IPS-15b (cell line): ENCODE data around the gene UGT1A9.

Experiments used
- H3K27me3 ChIP-seq: one replicate; pipeline ENCODE4 v1.6.1; 2013; ENCODE audit warnings: low read length; ENCODE audit not compliant: control insufficient read depth, insufficient read depth
- H3K36me3 ChIP-seq: one replicate; pipeline ENCODE4 v1.6.1; 2013; ENCODE audit warnings: low read length; ENCODE audit not compliant: control insufficient read depth, insufficient read depth
- H3K4me1 ChIP-seq: one replicate; pipeline ENCODE4 v1.6.1; 2013; ENCODE audit warnings: mild to moderate bottlenecking, low read length; ENCODE audit not compliant: control insufficient read depth, insufficient read depth
- H3K4me3 ChIP-seq: one replicate; pipeline ENCODE4 v1.5.1; 2013; ENCODE audit warnings: low read depth, low read length
- H3K9ac ChIP-seq: one replicate; pipeline ENCODE4 v1.6.1; 2013; ENCODE audit warnings: low read depth, mild to moderate bottlenecking, low read length
- H3K9me3 ChIP-seq: one replicate; pipeline ENCODE4 v1.6.1; 2013; ENCODE audit warnings: mild to moderate bottlenecking, low read length; ENCODE audit not compliant: control insufficient read depth, insufficient read depth

The UGT1A9 gene

GRCh38 chr2:233656443-233656842 is 15.3 kb upstream of the UGT1A9 start:
- Histone ChIP-seq H3K4me1 (no peaks in the 10 kb centered on the region), H3K4me3 (no peak overlapping the region), H3K27me3 (no peaks in the 10 kb centered on the region), H3K9ac (no peak overlapping the region), H3K9me3 (no peaks in the 10 kb centered on the region), H3K36me3 (no peaks in the 10 kb centered on the region)

- Histone ChIP-seq H3K36me3 (no peaks in the 10 kb centered on the region), H3K9me3 (no peaks in the 10 kb centered on the region), H3K4me3 (no peak overlapping the region), H3K9ac (no peak overlapping the region), H3K4me1 (no peaks in the 10 kb centered on the region), H3K27me3 (no peaks in the 10 kb centered on the region)
These were observed 13.1 kb upstream of the UGT1A9 start for GRCh38 chr2:233658610-233659009.

GRCh38 chr2:233663911-233664310 is 7.8 kb upstream of the UGT1A9 start:
- Histone ChIP-seq H3K36me3 (no peaks in the 10 kb centered on the region), H3K9me3 (no peaks in the 10 kb centered on the region), H3K27me3 (no peaks in the 10 kb centered on the region), H3K4me3 (no peak overlapping the region), H3K4me1 (no peaks in the 10 kb centered on the region), H3K9ac (no peak overlapping the region)

- Histone ChIP-seq H3K36me3 (no peaks in the 10 kb centered on the region), H3K9ac (no peak overlapping the region), H3K9me3 (no peaks in the 10 kb centered on the region), H3K27me3 (no peaks in the 10 kb centered on the region), H3K4me1 (no peaks in the 10 kb centered on the region), H3K4me3 (no peak overlapping the region)
These were observed 3.0 kb upstream of the UGT1A9 start for GRCh38 chr2:233668605-233669260.

GRCh38 chr2:233672886-233673285 is 1.2 kb downstream of the UGT1A9 start:
- no peaks in the 10 kb centered on the region for H3K36me3 ChIP-seq
- no peaks in the 10 kb centered on the region for H3K4me1 ChIP-seq
- no peaks in the 10 kb centered on the region for H3K27me3 ChIP-seq
- no peak overlapping the region for H3K9ac ChIP-seq
- H3K9me3 ChIP-seq = no peaks in the 10 kb centered on the region
- H3K4me3 ChIP-seq = no peak overlapping the region

- Histone ChIP-seq H3K4me1 (no peaks in the 10 kb centered on the region), H3K27me3 (no peaks in the 10 kb centered on the region), H3K9ac (no peak overlapping the region), H3K4me3 (no peak overlapping the region), H3K9me3 (no peaks in the 10 kb centered on the region), H3K36me3 (no peaks in the 10 kb centered on the region)
These were observed 2.2 kb downstream of the UGT1A9 start for GRCh38 chr2:233673896-233674295.

- H3K9me3 ChIP-seq = no peaks in the 10 kb centered on the region
These were observed 2.6 kb downstream of the UGT1A9 start for GRCh38 chr2:233674314-233674713.

GRCh38 chr2:233674995-233675394 is 3.3 kb downstream of the UGT1A9 start:
- no peaks in the 10 kb centered on the region for H3K4me1 ChIP-seq
- no peaks in the 10 kb centered on the region for H3K9me3 ChIP-seq
- no peak overlapping the region for H3K4me3 ChIP-seq
- no peak overlapping the region for H3K9ac ChIP-seq
- no peaks in the 10 kb centered on the region for H3K27me3 ChIP-seq
- no peaks in the 10 kb centered on the region for H3K36me3 ChIP-seq

More at GRCh38 chr2:233674314-233674713, 2.6 kb downstream of the UGT1A9 start:
- H3K36me3 ChIP-seq = no peaks in the 10 kb centered on the region
- no peaks in the 10 kb centered on the region for H3K27me3 ChIP-seq
- no peaks in the 10 kb centered on the region for H3K4me1 ChIP-seq
- H3K9ac ChIP-seq = no peak overlapping the region
- H3K4me3 ChIP-seq = no peak overlapping the region

- H3K36me3 ChIP-seq = no peaks in the 10 kb centered on the region
- H3K4me3 ChIP-seq = no peak overlapping the region
- H3K4me1 ChIP-seq = no peaks in the 10 kb centered on the region
- no peaks in the 10 kb centered on the region for H3K9me3 ChIP-seq
- H3K9ac ChIP-seq = no peak overlapping the region
- no peaks in the 10 kb centered on the region for H3K27me3 ChIP-seq
These were observed 4.3 kb downstream of the UGT1A9 start for GRCh38 chr2:233676046-233676445.

- no peaks in the 10 kb centered on the region for H3K9me3 ChIP-seq
These were observed 7.5 kb downstream of the UGT1A9 start for GRCh38 chr2:233679196-233679595.

GRCh38 chr2:233680361-233681045 is 8.8 kb downstream of the UGT1A9 start:
- Histone ChIP-seq H3K9me3 (no peaks in the 10 kb centered on the region), H3K9ac (no peak overlapping the region), H3K36me3 (no peaks in the 10 kb centered on the region), H3K4me1 (no peaks in the 10 kb centered on the region), H3K4me3 (no peak overlapping the region), H3K27me3 (no peaks in the 10 kb centered on the region)

More at GRCh38 chr2:233679196-233679595, 7.5 kb downstream of the UGT1A9 start:
- Histone ChIP-seq H3K9ac (no peak overlapping the region), H3K36me3 (no peaks in the 10 kb centered on the region), H3K4me1 (no peaks in the 10 kb centered on the region), H3K27me3 (no peaks in the 10 kb centered on the region), H3K4me3 (no peak overlapping the region)

GRCh38 chr2:233681521-233682099 is 9.9 kb downstream of the UGT1A9 start, which contains the start of gene UGT1A7:
Gene UGT1A7, plus strand, starts transcription at chr2:233681901. Its CDS starts 37 bp downstream, at chr2:233681938.
- H3K4me3 ChIP-seq = no peak within 1 kb of the TSS
- no peaks in the 10 kb centered on the region for H3K27me3 ChIP-seq
- no peaks in the 10 kb centered on the region for H3K36me3 ChIP-seq
- H3K4me1 ChIP-seq = no peaks in the 10 kb centered on the region
- no peak within 1 kb of the TSS for H3K9ac ChIP-seq
- no peaks in the 10 kb centered on the region for H3K9me3 ChIP-seq
